CD1c-positive myeloid dendritic cell (primary cell): ENCODE results near the gene GREB1L.

Experiments used
- DNase-seq: peaks from one replicate; pipeline ENCODE4 v3.0.0-alpha.2; 2016; ENCODE audit errors: extremely low spot score

Gene GREB1L

GRCh38 chr18:21484851-21485636 lies 243.0 kb downstream of the GREB1L start:
- no peak for DNase-seq

GRCh38 chr18:21486905-21487437 lies 244.9 kb downstream of the GREB1L start:
- DNase-seq, result no peak

- peak; percentile 36 for DNase-seq
Measured at GRCh38 chr18:21489119-21489750, 247.2 kb downstream of the GREB1L start.

GRCh38 chr18:21489919-21490495 lies 248.0 kb downstream of the GREB1L start:
- DNase-seq, result no peak

- no peak for DNase-seq
Measured at GRCh38 chr18:21490748-21491147, 248.7 kb downstream of the GREB1L start.

GRCh38 chr18:21496277-21496835 lies 254.3 kb downstream of the GREB1L start:
- DNase-seq, result no peak

- no peak for DNase-seq
Measured at GRCh38 chr18:21499997-21500396, 258.0 kb downstream of the GREB1L start.

- no peak for DNase-seq
Measured at GRCh38 chr18:21502661-21503060, 260.6 kb downstream of the GREB1L start.

GRCh38 chr18:21507913-21508701 lies 266.1 kb downstream of the GREB1L start:
- no peak for DNase-seq

GRCh38 chr18:21509062-21509461 lies 267.0 kb downstream of the GREB1L start:
- no peak for DNase-seq

- DNase-seq, result no peak
Measured at GRCh38 chr18:21513292-21513691, 271.3 kb downstream of the GREB1L start.

- no peak for DNase-seq
Measured at GRCh38 chr18:21513741-21514140, 271.7 kb downstream of the GREB1L start.

GRCh38 chr18:21522530-21522929 lies 280.5 kb downstream of the GREB1L start:
- no peak for DNase-seq

GRCh38 chr18:21525916-21526315 lies 283.9 kb downstream of the GREB1L start:
- DNase-seq, result no peak

GRCh38 chr18:21526463-21526862 lies 284.4 kb downstream of the GREB1L start:
- no peak for DNase-seq

- DNase-seq, result no peak
Measured at GRCh38 chr18:21534327-21534726, 292.3 kb downstream of the GREB1L start.

- no peak for DNase-seq
Measured at GRCh38 chr18:21538230-21538629, 296.2 kb downstream of the GREB1L start.

- DNase-seq, result no peak
Measured at GRCh38 chr18:21546423-21546822, 304.4 kb downstream of the GREB1L start.

- DNase-seq, result no peak
Measured at GRCh38 chr18:21548647-21549046, 306.6 kb downstream of the GREB1L start.

- no peak for DNase-seq
Measured at GRCh38 chr18:21550510-21550970, 308.5 kb downstream of the GREB1L start.

- no peak for DNase-seq
Measured at GRCh38 chr18:21557607-21558253, 315.7 kb downstream of the GREB1L start.
